ENCODE measurements around the gene CAMK1D. TPM values are rescaled to one million over a fixed set of nuclear protein-coding genes. Genes with fewer than 3 reads are reported as not detected.

Gene CAMK1D
- total and polyA plus RNA-seq, 11 donors: 1.4 to 16.0 (median 2.5) TPM

GRCh38 chr10:12502526-12503274 is 153.4 kb downstream of the CAMK1D start:
- Histone ChIP-seq H3K27me3 (no peaks in the 10 kb centered on the region), H3K27ac (no peak overlapping the region), H3K4me3 (no peak overlapping the region), H3K36me3 (no peaks in the 10 kb centered on the region), H3K4me1 (peaks cover 4 to 35% (median 15%) of the 10 kb centered on the region in 12 donors), H3K9me3 (no peaks in the 10 kb centered on the region)
- ATAC-seq (no peak), DNase-seq (no peak)
- TF ChIP-seq POLR2A (IDR thresholded peaks at IDR 0.05) (no peak), CTCF (IDR thresholded peaks at IDR 0.05) (no peak)
- intact Hi-C loops (cut with DNase I): no loop called here
- WGBS, 4 donors: 96 to 97% (median 97%) methylated on average over 18 to 19 of the region's 19 CpGs

GRCh38 chr10:12503311-12503710 is 154.0 kb downstream of the CAMK1D start:
- no peak for TF ChIP-seq CTCF (IDR thresholded peaks at IDR 0.05)
- TF ChIP-seq POLR2A (IDR thresholded peaks at IDR 0.05): no peak
- intact Hi-C loops (cut with DNase I): no loop called here
- 88 to 92% (median 90%) methylated on average over 10 of the region's 10 CpGs for WGBS, 4 donors
- H3K9me3 ChIP-seq: no peaks in the 10 kb centered on the region
- ATAC-seq: no peak
- no peak overlapping the region for H3K27ac ChIP-seq
- H3K4me1 ChIP-seq: peaks cover 4 to 35% (median 15%) of the 10 kb centered on the region in 12 donors
- H3K36me3 ChIP-seq: no peaks in the 10 kb centered on the region
- H3K4me3 ChIP-seq: no peak overlapping the region
- H3K27me3 ChIP-seq: no peaks in the 10 kb centered on the region
- no peak for DNase-seq

GRCh38 chr10:12504176-12504575 is 154.8 kb downstream of the CAMK1D start:
- DNase-seq: no peak
- no peaks in the 10 kb centered on the region for H3K27me3 ChIP-seq
- no peak for ATAC-seq
- no peaks in the 10 kb centered on the region for H3K9me3 ChIP-seq
- TF ChIP-seq CTCF (IDR thresholded peaks at IDR 0.05) (no peak), POLR2A (IDR thresholded peaks at IDR 0.05) (no peak)
- intact Hi-C loops (cut with DNase I): no loop called here
- H3K36me3 ChIP-seq: no peaks in the 10 kb centered on the region
- H3K27ac ChIP-seq: no peak overlapping the region
- H3K4me1 ChIP-seq: peaks cover 4 to 33% (median 15%) of the 10 kb centered on the region in 12 donors
- H3K4me3 ChIP-seq: no peak overlapping the region
- WGBS, 4 donors: 93 to 97% (median 95%) methylated on average over 11 of the region's 11 CpGs

- ATAC-seq (no peak), DNase-seq (no peak)
- Histone ChIP-seq H3K27me3 (no peaks in the 10 kb centered on the region), H3K4me3 (no peak overlapping the region), H3K27ac (no peak overlapping the region), H3K36me3 (no peaks in the 10 kb centered on the region), H3K9me3 (no peaks in the 10 kb centered on the region), H3K4me1 (peaks cover 4 to 28% (median 15%) of the 10 kb centered on the region in 12 donors)
- 91 to 97% (median 95%) methylated on average over 10 of the region's 10 CpGs for WGBS, 4 donors
- TF ChIP-seq POLR2A (IDR thresholded peaks at IDR 0.05) (no peak), CTCF (IDR thresholded peaks at IDR 0.05) (no peak)
- intact Hi-C loops (cut with DNase I): no loop called here
Measured at GRCh38 chr10:12504628-12505027, 155.3 kb downstream of the CAMK1D start.

Measured in heart left ventricle (tissue), 16 donors.